AG09309 (cell line): ENCODE data around the gene CDH4.

Experiments used
- DNase-seq: peaks from one replicate; pipeline ENCODE4 v3.0.0-alpha.2; 2010; ENCODE audit warnings: low read depth
- H3K4me3 ChIP-seq: 2 replicates; pipeline ENCODE4 v1.5.1; 2011; ENCODE audit warnings: mild to moderate bottlenecking, low read depth, low read length, moderate library complexity; ENCODE audit not compliant: control insufficient read depth
- CTCF ChIP-seq: IDR thresholded peaks from 2 replicates; pipeline ENCODE4 v1.5.1; 2011; ENCODE audit warnings: mild to moderate bottlenecking, low read depth, low read length, inconsistent platforms; ENCODE audit not compliant: insufficient read depth, control insufficient read depth; ENCODE audit errors: missing control alignments

CDH4 gene

GRCh38 chr20:61301711-61302525 is 49.9 kb downstream of the CDH4 start:
- no peak overlapping the region for H3K4me3 ChIP-seq
- no peak for TF ChIP-seq CTCF
- DNase-seq: no peak

GRCh38 chr20:61303217-61303616 is 51.2 kb downstream of the CDH4 start:
- H3K4me3 ChIP-seq: no peak overlapping the region
- no peak for TF ChIP-seq CTCF
- DNase-seq: no peak

- no peak overlapping the region for H3K4me3 ChIP-seq
- TF ChIP-seq CTCF: no peak
- no peak for DNase-seq
These were observed 51.6 kb downstream of the CDH4 start for GRCh38 chr20:61303675-61304074.

GRCh38 chr20:61304750-61305149 is 52.7 kb downstream of the CDH4 start:
- no peak overlapping the region for H3K4me3 ChIP-seq
- no peak for TF ChIP-seq CTCF
- no peak for DNase-seq

- no peak overlapping the region for H3K4me3 ChIP-seq
- no peak for DNase-seq
- TF ChIP-seq CTCF: no peak
These were observed 54.9 kb downstream of the CDH4 start for GRCh38 chr20:61306937-61307475.

GRCh38 chr20:61307686-61308476 is 55.8 kb downstream of the CDH4 start:
- no peak for TF ChIP-seq CTCF
- DNase-seq: no peak
- H3K4me3 ChIP-seq: no peak overlapping the region
